Liver (tissue), 9 donors: ENCODE results near the gene CASQ1. TPM values are rescaled to one million over a fixed set of nuclear protein-coding genes. Genes with fewer than 3 reads are reported as not detected.

Source experiments
- DNase-seq: peaks from one replicate; pipeline ENCODE4 v3.0.0-alpha.2; 2017; ENCODE audit warnings: low spot score
- H3K27ac ChIP-seq, 2 donors: one replicate each; pipeline ENCODE4 v1.7.0; 2013; ENCODE audit warnings: inconsistent platforms in 2 of 2, low read length in 2 of 2, control low read depth in 1 of 2, low read depth in 1 of 2, mild to moderate bottlenecking in 1 of 2
- H3K27me3 ChIP-seq, 4 donors: one replicate each; pipeline versions ENCODE4 v1.6.1 to v1.7.0; 2013; ENCODE audit warnings: low read length in 3 of 4, inconsistent platforms in 1 of 4, mild to moderate bottlenecking in 1 of 4, moderate library complexity in 1 of 4; ENCODE audit not compliant: control insufficient read depth in 4 of 4, insufficient read depth in 4 of 4
- H3K36me3 ChIP-seq, 4 donors: one replicate each; pipeline versions ENCODE4 v1.6.1 to v1.7.0; 2013; ENCODE audit warnings: low read length in 3 of 4, mild to moderate bottlenecking in 3 of 4, low read depth in 1 of 4, moderate library complexity in 1 of 4; ENCODE audit not compliant: control insufficient read depth in 4 of 4, insufficient read depth in 3 of 4
- H3K4me1 ChIP-seq, 4 donors: one replicate each; pipeline versions ENCODE4 v1.6.1 to v1.7.0; 2013; ENCODE audit warnings: low read length in 3 of 4, mild to moderate bottlenecking in 3 of 4, moderate library complexity in 1 of 4; ENCODE audit not compliant: control insufficient read depth in 4 of 4, insufficient read depth in 4 of 4
- H3K4me3 ChIP-seq, 3 donors: one replicate each; pipeline versions ENCODE4 v1.6.1 to v1.7.0; 2013; ENCODE audit warnings: low read length in 3 of 3, control low read depth in 1 of 3, low read depth in 1 of 3, mild to moderate bottlenecking in 1 of 3
- H3K9ac ChIP-seq, 2 donors: one replicate each; pipeline ENCODE4 v1.7.0; 2013; ENCODE audit warnings: low read length in 2 of 2, mild to moderate bottlenecking in 2 of 2, moderate library complexity in 2 of 2, control low read depth in 1 of 2, low read depth in 1 of 2
- H3K9me3 ChIP-seq, 4 donors: one replicate each; pipeline versions ENCODE4 v1.6.1 to v1.7.0; 2013; ENCODE audit warnings: low read length in 3 of 4; ENCODE audit not compliant: control insufficient read depth in 4 of 4
- EGR1 ChIP-seq, 2 donors: IDR thresholded peaks; 2 replicates each; pipeline ENCODE4 v1.6.1; 2016 to 2018; ENCODE audit warnings: antibody characterized with exemption in 2 of 2, low read depth in 2 of 2
- FOXA1 ChIP-seq: IDR thresholded peaks from 2 replicates; pipeline ENCODE4 v1.6.1; 2016; ENCODE audit warnings: antibody characterized with exemption
- FOXA2 ChIP-seq: IDR thresholded peaks from 2 replicates; pipeline ENCODE4 v1.6.1; 2016; ENCODE audit warnings: antibody characterized with exemption
- GABPA ChIP-seq, 2 donors: IDR thresholded peaks in 1 of 2; conservative IDR thresholded peaks in 1 of 2; 2 replicates each; pipeline ENCODE4 v1.6.1; 2016; ENCODE audit warnings: antibody characterized with exemption in 2 of 2, mild to moderate bottlenecking in 1 of 2, moderate library complexity in 1 of 2
- HNF4A ChIP-seq, 2 donors: conservative IDR thresholded peaks; 2 replicates each; pipeline ENCODE4 v1.6.1; 2016; ENCODE audit warnings: antibody characterized with exemption in 2 of 2, mild to moderate bottlenecking in 2 of 2
- HNF4G ChIP-seq: IDR thresholded peaks from 2 replicates; pipeline ENCODE4 v1.6.1; 2016; ENCODE audit warnings: antibody characterized with exemption
- JUND ChIP-seq, 2 donors: IDR thresholded peaks; 2 replicates each; pipeline ENCODE4 v1.6.1; 2016; ENCODE audit warnings: antibody characterized with exemption in 2 of 2
- MAX ChIP-seq: IDR thresholded peaks from 2 replicates; pipeline ENCODE4 v1.6.1; 2016; ENCODE audit warnings: antibody characterized with exemption
- NR2F2 ChIP-seq: IDR thresholded peaks from 2 replicates; pipeline ENCODE4 v1.6.1; 2016; ENCODE audit warnings: antibody characterized with exemption
- RAD21 ChIP-seq, 2 donors: IDR thresholded peaks; 2 replicates each; pipeline ENCODE4 v1.6.1; 2016; ENCODE audit warnings: antibody characterized with exemption in 2 of 2, mild to moderate bottlenecking in 2 of 2
- REST ChIP-seq: IDR thresholded peaks from 2 replicates; pipeline ENCODE4 v1.6.1; 2016; ENCODE audit warnings: antibody characterized with exemption, mild to moderate bottlenecking
- RXRA ChIP-seq, 2 donors: IDR thresholded peaks; 2 replicates each; pipeline ENCODE4 v1.6.1; 2017 to 2018; ENCODE audit warnings: antibody characterized with exemption in 2 of 2, mild to moderate bottlenecking in 1 of 2
- SP1 ChIP-seq: IDR thresholded peaks from 2 replicates; pipeline ENCODE4 v1.6.1; 2018; ENCODE audit warnings: antibody characterized with exemption, mild to moderate bottlenecking
- TAF1 ChIP-seq: conservative IDR thresholded peaks from 2 replicates; pipeline ENCODE4 v1.6.1; 2016; ENCODE audit warnings: antibody characterized with exemption, mild to moderate bottlenecking
- YY1 ChIP-seq: IDR thresholded peaks from 2 replicates; pipeline ENCODE4 v1.6.1; 2016; ENCODE audit warnings: antibody characterized with exemption, mild to moderate bottlenecking
- ZBTB33 ChIP-seq: IDR thresholded peaks from 2 replicates; pipeline ENCODE4 v1.6.1; 2016; ENCODE audit warnings: antibody characterized with exemption
- WGBS: extraction: QIAGEN DNeasy Blood & Tissue Kit; methylation state at CpG from one replicate; pipeline ENCODE4 v1.1.7; 2013; 5-methylcytosine and 5-hydroxymethylcytosine counted together
- polyA plus RNA-seq, 2 donors: library from polyadenylated mRNA; stranded (reverse) in 1 of 2; unstranded in 1 of 2; fragments of 200-250 nt in 1 of 2; fragments of >200 nt in 1 of 2; fragmentation: Nextera tagmentation in 1 of 2; extraction: Ambion mirVana in 1 of 2; gene quantifications; one replicate each; pipeline versions ENCODE4 v1.2.1 to v1.2.3, GENCODE V29; 2013 to 2015
- total RNA-seq, 2 donors: library from RNA; depleted of rRNA; stranded (reverse); fragments of >200 nt; gene quantifications; one replicate each; pipeline ENCODE4 v1.2.3, GENCODE V29; 2014
- TF ChIP-seq, protein P1 (sequence below): fragments of 150-350 bp; IDR thresholded peaks from 2 replicates; pipeline ENCODE4 v1.5.1; 2017; ENCODE audit warnings: improper control_type of control experiment, low read depth, low read length; ENCODE audit not compliant: missing input control
- TF ChIP-seq, protein P2 (sequence below): IDR thresholded peaks from 2 replicates; pipeline ENCODE4 v1.6.1; 2016; ENCODE audit warnings: antibody characterized with exemption
- donor health status: healthy.
- donor health status: healthy.
- donor health status: healthy.
- donor health status: healthy.
- donor health status: healthy.

CASQ1 gene
- total and polyA plus RNA-seq, 4 donors: not detected

DNA sequence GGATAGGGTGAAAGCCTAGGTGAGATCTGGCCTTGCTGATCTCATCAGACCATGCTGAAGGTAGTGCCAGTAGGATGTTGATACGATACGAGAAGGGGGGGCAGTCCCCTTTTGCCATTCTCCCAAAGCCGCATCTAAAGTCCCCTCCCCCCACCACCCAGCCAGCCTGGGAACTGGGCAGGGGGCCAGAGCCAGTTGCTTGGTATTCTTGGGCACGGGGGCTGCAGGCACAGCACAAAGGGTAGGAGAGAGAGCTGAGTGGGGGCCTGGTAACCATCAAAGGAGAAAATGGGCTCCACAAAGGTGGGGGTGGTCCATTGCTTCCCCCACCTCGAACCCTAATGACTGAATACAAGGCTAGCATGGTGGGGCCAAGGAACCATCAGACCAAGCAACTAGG, 20.2 kb downstream of the CASQ1 start:
- Histone ChIP-seq H3K4me1 (peaks cover 2 to 26% (median 9%) of the 10 kb centered on the region in 4 donors), H3K27me3 (no peaks in the 10 kb centered on the region), H3K9ac (no peak overlapping the region), H3K36me3 (peaks cover 8 to 33% (median 22%) of the 10 kb centered on the region in 4 donors), H3K4me3 (no peak overlapping the region), H3K9me3 (no peaks in the 10 kb centered on the region), H3K27ac (no peak overlapping the region)
- no peak for TF ChIP-seq JUND (IDR thresholded peaks at IDR 0.05)
- no peak for TF ChIP-seq YY1
- TF ChIP-seq FOXA1: no peak
- TF ChIP-seq, protein P1, sequence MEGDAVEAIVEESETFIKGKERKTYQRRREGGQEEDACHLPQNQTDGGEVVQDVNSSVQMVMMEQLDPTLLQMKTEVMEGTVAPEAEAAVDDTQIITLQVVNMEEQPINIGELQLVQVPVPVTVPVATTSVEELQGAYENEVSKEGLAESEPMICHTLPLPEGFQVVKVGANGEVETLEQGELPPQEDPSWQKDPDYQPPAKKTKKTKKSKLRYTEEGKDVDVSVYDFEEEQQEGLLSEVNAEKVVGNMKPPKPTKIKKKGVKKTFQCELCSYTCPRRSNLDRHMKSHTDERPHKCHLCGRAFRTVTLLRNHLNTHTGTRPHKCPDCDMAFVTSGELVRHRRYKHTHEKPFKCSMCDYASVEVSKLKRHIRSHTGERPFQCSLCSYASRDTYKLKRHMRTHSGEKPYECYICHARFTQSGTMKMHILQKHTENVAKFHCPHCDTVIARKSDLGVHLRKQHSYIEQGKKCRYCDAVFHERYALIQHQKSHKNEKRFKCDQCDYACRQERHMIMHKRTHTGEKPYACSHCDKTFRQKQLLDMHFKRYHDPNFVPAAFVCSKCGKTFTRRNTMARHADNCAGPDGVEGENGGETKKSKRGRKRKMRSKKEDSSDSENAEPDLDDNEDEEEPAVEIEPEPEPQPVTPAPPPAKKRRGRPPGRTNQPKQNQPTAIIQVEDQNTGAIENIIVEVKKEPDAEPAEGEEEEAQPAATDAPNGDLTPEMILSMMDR: no peak
- TF ChIP-seq RXRA (IDR thresholded peaks at IDR 0.05): no peak
- TF ChIP-seq ZBTB33: no peak
- TF ChIP-seq, protein P2, sequence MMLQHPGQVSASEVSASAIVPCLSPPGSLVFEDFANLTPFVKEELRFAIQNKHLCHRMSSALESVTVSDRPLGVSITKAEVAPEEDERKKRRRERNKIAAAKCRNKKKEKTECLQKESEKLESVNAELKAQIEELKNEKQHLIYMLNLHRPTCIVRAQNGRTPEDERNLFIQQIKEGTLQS: no peak
- no peak for TF ChIP-seq REST
- TF ChIP-seq HNF4G: no peak
- TF ChIP-seq SP1: no peak
- no peak for TF ChIP-seq TAF1
- TF ChIP-seq NR2F2: no peak
- TF ChIP-seq MAX: no peak
- TF ChIP-seq FOXA2: no peak
- TF ChIP-seq RAD21 (IDR thresholded peaks at IDR 0.05): no peak
- no peak for TF ChIP-seq HNF4A (conservative IDR thresholded peaks at IDR 0.05)
- no peak for TF ChIP-seq GABPA (IDR thresholded peaks at IDR 0.05 in 1 of 2, conservative IDR thresholded peaks at IDR 0.05 in 1 of 2)
- no peak for TF ChIP-seq EGR1 (IDR thresholded peaks at IDR 0.05; ENCODE audit: low read depth in 2 of 2)
- WGBS: 85% methylated on average over 5 of the region's 5 CpGs
- no peak for DNase-seq
